Measurements from ENCODE around the gene COL4A3.

GRCh38 chr2:227127201-227127600, 37.2 kb upstream of the COL4A3 start:
- no peak for TF ChIP-seq CTCF (IDR thresholded peaks at IDR 0.05)
- TF ChIP-seq POLR2A (IDR thresholded peaks at IDR 0.05): no peak
- TF ChIP-seq POLR2AphosphoS5 (IDR thresholded peaks at IDR 0.05): no peak
